HG03565 (cell line): Measurements from ENCODE around the gene SURF6.
"Not testable (repeated sequence)": the region's sequence is repeated elsewhere in the genome, so short reads cannot be mapped to it uniquely, and the experiment has no call there.

Source experiments
- ATAC-seq: cut with Tn5 transposase; IDR thresholded peaks from one replicate; pipeline ENCODE4 v1.9.1; 2021; ENCODE audit warnings: mild to moderate bottlenecking, moderate library complexity; ENCODE audit not compliant: unreplicated experiment

Gene SURF6

DNA sequence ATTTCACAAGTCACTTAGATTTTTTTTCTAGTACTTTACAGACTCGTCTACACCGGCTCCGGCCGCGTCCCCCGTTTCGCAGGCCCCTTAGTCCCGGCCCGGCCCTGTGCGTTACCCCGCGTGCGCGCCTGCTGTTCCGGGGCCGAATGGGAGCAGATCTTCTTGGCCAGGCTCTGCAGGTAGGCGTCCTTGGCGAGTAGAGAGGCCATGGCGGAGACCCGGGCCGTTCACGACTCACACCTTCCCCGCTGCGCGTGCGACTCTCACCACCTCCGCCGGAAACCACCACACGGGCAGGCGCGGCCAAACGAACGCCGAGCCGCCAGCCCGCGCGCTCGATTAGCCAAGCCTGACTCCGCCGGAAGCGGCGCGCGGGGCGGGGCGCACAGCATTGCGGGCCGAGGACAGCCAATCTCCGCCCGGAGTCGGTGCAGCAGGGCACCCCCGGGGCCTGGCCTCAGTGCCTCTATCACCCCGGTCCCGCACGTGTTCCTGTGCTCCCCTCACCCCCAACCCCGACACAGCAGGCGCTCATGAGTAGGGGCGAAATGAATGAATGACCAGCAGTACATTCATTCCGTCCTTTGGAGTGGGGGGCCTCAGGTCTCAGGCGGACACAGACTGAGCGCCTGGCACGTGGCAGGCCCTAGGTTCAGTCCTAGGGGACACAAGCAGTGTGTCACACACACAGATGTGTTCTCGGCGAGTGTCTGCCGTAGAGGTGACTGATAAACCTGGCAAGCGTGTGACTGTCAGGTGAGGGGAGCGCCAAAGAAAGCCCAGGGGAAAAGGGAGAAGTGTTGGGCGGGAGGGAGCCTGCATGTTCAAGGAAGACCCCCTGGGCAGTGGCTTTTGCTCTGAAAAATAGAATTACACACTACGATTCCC is at the start of gene SURF6:
SURF6 (minus strand) TSS at position 265 of the 888 bp plus-strand sequence; CDS start at position 209, 56 bp downstream.
- ATAC-seq, result peak; percentile 73

DNA sequence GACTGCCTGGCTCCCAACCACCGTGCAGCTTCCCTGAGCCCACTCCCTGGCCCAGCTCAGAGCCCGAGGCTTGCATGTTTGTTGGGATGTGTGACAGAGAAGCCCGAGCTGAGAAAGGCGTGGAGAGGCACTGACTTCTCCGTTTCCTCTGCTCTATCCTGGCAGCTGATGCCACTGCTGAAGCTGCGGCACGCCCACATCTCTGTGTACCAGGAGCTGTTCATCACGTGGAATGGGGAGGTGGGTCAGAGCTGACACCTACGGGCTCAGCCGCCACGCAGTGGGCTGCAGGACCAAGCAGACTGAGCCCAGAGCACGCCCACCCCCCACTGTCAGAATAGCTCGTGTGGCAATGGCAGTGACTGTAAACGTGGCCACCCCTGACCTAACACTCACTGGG is 49.5 kb upstream of the SURF6 start:
- no peak for ATAC-seq

DNA sequence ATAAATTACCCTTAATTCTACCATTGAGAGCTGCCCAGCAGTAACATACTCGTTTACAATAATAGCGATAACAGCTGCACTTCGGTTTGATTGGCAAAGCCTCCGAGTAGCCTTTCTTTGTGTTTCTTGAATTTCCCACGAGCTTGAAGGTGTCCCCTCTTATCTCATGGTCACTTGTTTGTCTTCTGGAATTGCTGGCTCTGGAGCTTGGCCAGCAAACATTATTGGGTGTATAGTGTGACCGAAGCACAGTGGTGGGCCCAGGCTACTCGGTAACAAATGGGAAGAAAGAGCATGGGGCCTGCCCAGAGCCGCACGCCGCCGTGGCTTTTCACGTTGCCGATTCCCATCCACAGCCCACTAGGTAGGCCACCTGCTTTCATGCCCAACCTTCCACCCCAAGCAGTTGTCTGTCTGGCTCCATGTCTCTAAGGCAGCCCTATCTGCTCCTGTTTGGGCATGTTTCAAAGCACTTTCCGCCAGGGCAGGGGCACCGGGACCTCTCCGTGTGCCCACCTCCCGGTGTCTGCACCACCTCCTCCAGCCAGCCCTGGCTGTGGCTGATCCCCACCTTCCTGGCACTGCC is 48.8 kb upstream of the SURF6 start:
- no peak for ATAC-seq

DNA sequence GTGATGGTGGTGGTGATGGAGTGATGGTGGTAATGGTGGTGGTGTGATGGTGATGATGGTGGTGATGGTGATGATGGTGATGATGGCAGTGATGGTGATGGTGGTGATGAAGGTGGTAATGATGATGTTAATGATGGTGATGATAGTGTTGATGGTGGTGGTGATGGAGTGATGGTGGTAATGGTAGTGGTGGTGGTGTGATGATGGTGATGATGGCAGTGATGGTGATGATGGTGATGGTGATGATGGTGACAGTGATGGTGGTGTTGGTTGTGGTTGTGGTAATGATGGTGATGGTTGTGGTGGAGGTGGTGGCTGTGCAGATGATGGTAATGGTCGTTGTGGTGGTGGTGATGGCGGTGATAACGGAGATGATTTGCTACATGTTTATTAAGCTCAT is 47.5 kb upstream of the SURF6 start:
- ATAC-seq, result no peak

DNA sequence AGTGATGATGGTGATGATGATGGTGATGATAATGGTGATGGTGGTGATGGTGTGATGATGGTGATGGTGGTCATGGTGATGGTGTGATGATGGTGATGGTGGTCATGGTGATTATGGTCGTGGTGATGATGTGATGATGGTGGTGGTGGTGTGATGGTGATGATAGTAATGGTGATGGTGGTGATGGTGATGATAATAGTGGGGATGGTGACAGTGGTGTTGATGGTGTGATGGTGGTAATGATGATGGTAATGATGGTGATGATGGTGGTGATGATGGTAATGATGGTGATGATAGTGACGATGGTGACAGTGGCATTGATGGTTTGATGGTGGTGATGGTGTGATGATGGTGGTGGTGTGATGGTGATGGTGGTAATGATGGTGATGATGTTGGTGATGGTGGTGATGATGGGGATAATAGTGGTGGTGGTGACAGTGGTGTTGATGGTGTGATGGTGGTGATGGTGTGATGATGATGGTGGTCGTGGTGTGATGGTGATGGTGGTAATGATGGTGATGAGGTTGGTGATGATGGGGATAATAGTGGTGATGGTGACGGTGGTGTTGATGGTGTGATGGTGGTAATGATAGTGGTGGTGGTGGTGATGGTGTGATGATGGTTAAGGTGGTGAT is 46.6 kb upstream of the SURF6 start:
- ATAC-seq, result no peak

DNA sequence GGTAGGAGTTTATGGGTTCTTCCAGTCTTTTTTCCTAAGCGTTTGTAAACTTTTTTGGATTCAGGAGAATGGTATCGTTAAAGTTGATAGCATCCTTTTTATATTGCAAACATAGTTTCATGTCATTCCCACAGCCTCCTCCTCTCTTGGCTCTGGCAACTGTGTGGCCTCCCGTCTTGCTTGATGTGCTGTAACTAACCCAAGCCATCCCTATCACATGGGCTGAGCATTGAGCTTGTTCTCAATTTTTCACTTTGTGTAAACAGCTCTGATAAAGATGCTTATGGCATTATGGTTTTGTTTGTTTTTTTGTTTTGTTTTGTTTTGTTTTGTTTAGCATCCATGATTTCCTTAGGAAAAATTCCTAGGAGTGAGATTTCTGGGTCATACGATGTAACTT is 44.7 kb upstream of the SURF6 start:
- ATAC-seq, result no peak

DNA sequence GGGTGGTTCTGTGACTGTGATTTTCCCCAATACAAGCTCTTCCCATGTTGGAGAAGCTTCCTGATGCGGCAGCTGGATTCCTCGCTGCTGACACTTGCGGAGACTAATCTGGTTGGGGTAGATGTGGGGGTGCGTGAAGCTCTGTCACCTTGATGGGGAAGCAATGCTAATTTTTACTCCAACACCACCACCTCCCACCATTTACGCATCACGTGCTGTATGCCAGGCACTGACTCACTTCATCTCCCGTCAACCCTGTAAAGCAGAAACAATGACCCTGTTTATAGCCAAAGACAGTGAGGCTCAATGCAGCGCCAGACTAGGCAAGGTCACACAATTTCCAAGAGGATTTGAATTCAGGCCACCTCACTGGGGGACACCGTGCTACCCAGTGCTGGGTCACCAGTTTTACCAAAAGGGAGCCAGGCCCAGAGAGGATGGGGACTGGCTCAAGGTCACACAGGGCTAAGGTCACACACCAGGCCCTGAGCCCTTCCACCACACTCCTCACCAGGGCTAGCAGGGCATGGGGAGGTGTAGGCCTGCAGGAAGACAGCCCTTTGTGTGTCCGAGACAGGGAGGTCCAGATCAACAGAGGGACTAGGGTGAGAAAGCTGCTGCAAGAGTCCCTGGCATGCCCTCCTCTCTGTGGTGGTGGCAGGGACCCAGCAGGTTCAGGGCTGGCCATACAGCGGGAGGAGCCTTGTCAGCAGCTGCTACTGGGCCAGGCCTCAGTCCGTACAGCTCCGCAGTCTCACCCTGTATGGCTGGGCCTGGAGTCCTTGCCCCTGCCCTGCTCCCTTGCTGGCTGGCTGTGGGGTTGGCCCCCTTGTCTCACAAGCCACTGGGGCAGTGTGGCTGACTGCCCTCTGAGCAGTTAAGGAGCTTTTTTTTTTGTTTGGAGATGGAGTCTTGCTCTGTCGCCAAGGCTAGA is 43.4 kb upstream of the SURF6 start:
- ATAC-seq, result no peak

DNA sequence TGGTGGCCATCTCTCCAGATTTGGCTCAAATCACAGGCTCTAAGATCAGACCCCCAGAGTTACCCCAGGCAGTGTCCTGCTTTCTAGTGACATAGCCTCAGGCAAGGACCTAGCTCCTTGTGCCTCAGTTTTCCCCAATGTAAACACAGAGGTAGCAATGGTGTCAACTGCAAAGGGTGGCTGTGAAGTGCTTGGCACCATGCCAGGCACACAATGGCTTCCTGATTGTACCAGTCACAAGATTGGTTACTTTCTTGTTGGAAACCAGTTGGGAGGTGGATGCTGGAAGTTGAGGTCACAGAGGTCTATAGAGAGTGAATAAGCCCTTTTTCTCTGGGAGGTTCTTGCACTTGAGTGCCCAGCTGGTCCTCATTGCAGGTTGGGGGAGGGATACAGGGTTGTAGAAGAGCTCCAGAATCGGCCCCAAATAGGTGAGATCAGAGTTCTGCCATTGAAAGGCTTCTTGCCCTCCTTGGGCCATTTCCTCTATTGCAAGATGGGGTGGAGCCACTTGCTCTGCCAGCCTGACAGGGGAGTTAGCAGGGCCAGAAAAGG is 42.5 kb upstream of the SURF6 start:
- ATAC-seq, result no peak

DNA sequence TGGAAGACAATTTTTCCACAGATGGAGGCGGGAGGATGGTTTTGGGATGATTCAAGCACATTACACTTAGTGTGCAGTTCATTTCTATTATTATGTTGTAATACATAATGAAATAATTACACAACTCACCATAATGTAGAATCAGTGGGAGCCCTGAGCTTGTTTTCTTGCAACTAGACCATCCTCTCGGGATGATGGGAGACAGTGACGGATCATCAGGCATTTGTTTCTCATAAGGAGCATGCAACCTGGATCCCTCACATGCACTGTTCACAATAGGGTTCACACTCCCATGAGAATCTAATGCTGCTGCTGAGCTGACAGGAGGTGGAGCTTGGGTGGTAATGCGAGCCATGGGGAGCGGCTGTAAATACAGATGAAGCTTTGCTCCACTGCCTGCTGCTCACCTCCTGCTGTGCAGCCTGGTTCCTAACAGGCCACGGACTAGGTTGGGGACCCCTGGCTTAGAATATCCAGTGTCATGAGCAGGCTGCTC is 41.8 kb upstream of the SURF6 start:
- no peak for ATAC-seq

DNA sequence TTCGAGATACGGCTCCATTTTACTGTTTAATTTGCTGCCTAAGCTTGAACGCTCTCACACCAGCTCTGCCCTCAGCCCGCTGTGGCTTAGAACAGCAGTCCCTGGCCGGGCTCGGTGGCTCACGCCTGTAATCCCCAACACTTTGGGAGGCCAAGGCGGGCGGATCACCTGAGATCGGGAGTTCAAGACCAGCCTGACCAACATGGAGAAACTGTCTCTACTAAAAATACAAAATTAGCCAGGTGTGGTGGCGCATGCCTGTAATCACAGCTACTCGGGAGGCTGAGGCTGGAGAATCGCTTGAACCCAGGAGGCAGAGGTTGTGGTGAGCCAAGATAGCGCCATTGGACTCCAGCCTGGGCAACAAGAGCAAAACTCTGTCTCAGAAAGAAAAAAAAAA is 41.3 kb upstream of the SURF6 start:
- not testable (repeated sequence) for ATAC-seq

DNA sequence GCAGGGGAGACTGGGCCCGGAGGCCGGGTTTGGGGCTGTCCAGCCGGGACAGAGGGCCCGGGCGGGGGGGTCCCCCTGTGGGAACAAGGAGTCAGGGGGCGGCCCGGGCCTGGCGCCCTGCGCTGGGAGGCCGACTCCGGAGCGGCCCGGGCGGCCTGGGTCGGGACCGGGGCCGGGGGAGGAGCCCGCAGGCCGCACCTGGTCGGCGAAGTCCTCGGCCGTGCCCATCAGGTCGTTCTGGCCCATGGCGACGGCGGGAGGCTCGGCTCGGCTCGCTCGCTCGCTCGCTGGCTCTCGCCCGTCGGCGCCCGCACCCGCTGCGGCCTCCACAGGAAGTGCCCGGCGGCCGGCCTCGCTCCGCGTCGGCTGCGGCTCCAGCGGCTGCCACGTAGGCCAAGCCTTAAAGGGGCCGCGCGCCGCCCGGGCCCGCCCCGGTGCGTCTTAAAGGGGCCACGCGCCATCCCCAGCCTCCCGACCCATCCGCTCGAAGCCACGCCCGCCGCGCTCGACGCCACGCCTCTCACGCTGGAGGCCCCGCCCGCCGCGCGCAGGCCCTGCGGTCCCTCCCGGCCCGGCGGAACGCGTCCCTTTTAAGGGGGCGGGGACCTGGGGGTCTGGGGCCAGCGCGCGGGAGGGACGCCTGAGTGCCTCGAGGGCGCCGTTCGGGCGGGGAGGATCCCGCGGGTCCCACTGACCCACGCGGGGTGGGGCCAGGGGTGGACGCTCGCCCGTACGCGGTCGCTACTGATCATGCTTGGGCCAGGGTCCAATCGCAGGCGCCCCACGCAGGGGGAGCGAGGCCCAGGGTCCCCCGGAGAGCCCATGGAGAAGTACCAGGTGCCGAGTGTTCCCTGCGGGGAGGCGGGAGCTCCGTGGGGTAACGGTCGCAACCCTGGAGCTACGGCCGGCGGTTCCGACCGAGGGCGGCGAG is 40.0 kb upstream of the SURF6 start, which contains the start of the genes STKLD1 and SURF4:
STKLD1 (plus strand) TSS at position 643 of the 931 bp plus-strand sequence; CDS start at position 751, 108 bp downstream.
SURF4 (minus strand) TSS at position 337 of the 931 bp plus-strand sequence; CDS start at position 246, 91 bp downstream.
- ATAC-seq, result peak; percentile 78

DNA sequence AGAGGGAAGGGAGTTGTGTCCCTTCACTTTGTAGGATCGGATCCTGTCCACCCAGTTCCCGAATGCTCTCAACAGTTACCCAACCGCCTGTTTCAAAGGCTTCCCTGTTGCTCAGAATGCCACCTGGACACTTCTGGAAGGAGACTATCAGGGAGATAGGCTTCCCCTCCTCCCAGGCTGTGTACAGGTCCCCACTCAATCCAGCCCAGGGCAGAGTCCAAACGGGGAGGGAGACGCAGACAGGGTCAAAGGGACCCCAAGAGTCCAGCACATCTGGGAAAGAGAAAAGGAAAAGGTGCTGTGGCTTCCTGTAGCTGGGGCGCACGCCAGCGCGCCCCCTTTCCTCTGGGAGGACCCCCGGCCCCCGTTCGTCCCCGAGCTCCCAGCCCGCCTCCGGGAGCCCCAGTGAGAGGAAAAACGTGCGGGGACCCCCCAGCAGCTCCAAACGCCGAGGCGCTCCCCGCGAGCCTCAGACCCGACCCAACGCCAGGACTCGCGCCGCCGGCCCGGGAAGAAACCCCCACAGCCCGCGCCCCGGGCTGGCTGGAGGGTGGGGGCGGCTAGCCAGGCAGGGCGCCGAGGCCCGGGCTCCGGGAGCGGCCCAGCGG is 39.2 kb upstream of the SURF6 start:
- ATAC-seq, result peak; percentile 5

DNA sequence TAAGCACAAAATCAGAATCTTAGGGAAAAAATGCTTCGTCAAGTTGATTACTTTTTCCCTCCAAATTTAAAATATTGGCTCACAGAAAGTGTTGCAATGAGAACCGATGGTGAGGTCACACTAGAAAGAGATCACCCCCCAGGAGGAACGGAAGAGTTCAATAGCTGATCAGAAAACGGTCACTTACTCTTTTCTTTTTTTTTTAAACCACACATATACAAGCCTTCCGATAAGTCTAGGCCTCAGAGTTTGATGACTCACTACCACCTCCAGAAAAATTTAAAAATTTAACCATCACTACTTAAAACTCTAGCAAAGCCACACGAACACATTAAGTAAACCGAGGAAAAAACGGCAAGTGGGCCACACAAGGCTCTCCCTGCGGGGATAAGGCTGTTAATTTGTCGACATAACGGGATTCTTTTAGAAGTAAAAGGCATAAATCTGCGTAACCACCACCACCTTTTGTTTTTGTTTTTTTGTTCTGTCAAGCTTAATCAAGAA is 38.7 kb upstream of the SURF6 start:
- no peak for ATAC-seq

DNA sequence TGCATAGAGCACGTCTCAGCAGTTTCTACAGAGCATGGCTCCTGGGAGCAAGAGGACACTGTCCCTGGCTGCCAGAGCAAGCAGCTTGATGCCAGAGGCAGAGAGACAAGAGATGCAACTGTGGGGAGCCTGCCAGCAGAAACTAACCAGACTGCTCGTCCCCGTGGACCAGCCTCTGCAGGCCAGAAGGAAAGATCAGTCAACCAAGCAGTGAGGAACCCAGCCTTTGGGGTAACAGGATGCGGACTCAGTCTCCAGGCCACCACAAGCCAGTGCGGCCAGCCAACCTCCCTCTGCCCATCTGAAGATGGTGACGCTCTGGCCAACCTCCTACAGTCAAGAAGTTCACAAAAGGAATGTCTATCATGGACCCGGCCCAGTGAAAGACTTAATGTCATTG is 36.2 kb upstream of the SURF6 start:
- ATAC-seq, result no peak

DNA sequence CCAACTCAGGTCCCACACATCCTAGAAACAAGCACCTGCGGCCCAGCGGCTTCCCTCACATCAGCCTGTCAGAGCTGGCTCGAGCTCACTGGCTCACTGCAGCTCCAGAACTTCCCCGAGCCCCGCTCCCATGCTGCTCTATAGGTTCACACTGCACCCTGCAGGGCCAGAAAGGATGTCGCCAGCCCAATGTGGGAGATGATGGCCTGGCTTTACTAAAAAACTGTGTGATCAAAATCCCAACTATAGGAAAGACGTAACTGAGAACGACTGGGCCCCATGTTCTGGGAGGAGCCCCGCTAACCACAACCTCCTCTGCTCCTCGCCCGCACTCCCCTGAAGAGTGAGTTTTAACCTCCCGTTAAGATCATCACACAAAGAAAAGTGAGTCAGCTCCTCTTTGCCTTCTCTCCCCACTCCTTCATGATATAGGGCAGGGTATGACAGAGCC is 35.3 kb upstream of the SURF6 start:
- ATAC-seq, result no peak

DNA sequence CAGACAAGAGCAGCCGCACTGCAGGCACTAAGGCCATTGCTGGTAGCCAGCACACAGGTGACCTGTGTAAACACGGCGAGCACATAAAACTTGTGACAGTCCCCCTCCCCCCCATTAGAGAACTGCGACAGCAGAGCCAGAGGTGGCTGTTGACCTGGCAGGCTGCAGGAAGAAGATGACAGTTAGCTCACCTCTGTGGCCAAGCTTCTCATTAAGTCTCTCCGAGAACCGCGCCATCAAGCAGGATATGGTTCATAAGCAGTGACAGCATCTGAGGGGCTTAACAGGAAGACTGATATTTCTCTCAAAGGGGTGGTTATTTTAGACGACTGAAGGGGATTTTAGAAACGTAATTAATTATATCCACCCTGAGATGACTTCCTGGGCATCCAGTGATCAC is 34.7 kb upstream of the SURF6 start:
- ATAC-seq, result no peak

DNA sequence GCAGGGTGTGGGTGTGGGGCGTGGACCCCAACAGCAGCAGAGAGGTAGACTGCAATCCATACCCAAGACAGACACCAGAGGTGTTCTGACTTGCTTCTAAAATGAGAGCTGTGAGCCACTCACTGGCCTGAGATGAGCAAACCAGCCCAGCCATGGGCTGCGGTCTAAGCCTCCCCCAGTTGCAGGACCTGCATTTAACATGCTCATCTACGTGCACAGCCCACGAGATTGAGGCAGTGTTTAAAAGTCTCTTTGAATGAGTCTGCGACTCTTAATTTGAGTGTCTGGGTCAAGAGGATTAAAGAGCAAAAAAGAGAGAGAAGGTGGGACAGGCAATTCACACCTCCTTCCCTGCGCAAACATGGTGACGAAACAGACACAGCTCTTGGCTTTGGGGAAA is 33.9 kb upstream of the SURF6 start:
- no peak for ATAC-seq

DNA sequence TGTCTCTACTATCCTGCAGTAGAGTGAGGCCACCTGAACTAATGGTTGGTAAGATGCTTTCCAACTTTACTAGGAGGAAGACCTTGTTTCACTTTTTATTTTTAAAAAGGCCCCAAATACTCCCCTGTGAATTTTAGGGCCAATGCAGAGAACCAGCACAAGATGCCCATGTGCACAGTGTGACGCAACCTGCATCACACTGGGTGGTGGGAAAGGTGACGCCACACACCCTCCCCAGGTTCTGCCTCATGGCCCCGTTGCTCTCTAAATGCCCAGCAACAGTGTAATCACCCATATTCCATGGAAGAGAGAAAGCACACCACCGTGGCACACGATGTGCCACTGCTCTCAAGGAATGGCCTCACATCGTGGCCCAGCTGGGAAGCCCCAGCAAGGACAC is 33.4 kb upstream of the SURF6 start:
- ATAC-seq, result no peak
